Sigmoid colon (tissue), 7 donors: ENCODE data around the gene TJP1. TPM values are rescaled to one million over a fixed set of nuclear protein-coding genes. Genes with fewer than 3 reads are reported as not detected.
A peak's percentile ranks its signal among the peaks of the same experiment; 100 is the strongest.
"Not testable (repeated sequence)": the region's sequence is repeated elsewhere in the genome, so short reads cannot be mapped to it uniquely, and the experiment has no call there.

Experiments used
- DNase-seq: peaks from one replicate; pipeline ENCODE4 v3.0.0-alpha.2; 2019
- H3K27ac ChIP-seq, 4 donors: fragments of 200-600 bp; sonication (generic); one replicate each; pipeline ENCODE4 v1.5.1; 2016 to 2019; ENCODE audit warnings: mild to moderate bottlenecking in 1 of 4
- H3K27me3 ChIP-seq, 3 donors: fragments of 200-600 bp; sonication (generic); one replicate each; pipeline ENCODE4 v1.5.1; 2019; ENCODE audit warnings: mild to moderate bottlenecking in 1 of 3
- H3K36me3 ChIP-seq, 4 donors: fragments of 200-600 bp; sonication (generic); one replicate each; pipeline ENCODE4 v1.5.1; 2016 to 2019
- H3K4me1 ChIP-seq, 4 donors: fragments of 200-600 bp; sonication (generic); one replicate each; pipeline ENCODE4 v1.5.1; 2017 to 2019
- H3K4me3 ChIP-seq, 4 donors: fragments of 200-600 bp; sonication (generic); one replicate each; pipeline ENCODE4 v1.5.1; 2017 to 2019; ENCODE audit warnings: mild to moderate bottlenecking in 2 of 4, moderate library complexity in 1 of 4
- H3K9me3 ChIP-seq, 4 donors: fragments of 200-600 bp in 3 of 4; sonication (generic) in 3 of 4; one replicate each; pipeline versions ENCODE4 v1.5.1 to v1.6.1; 2013 to 2019
- EP300 ChIP-seq, 4 donors: sonication (generic); formaldehyde crosslinking; IDR thresholded peaks; one replicate each; pipeline ENCODE4 v1.6.1; 2017; ENCODE audit warnings: antibody characterized with exemption in 4 of 4
- POLR2A ChIP-seq, 2 donors: fragments of 450-650 bp; IDR thresholded peaks; one replicate each; pipeline ENCODE4 v1.6.1; 2016; ENCODE audit warnings: antibody characterized with exemption in 2 of 2, mild to moderate bottlenecking in 2 of 2, moderate library complexity in 2 of 2
- POLR2AphosphoS5 ChIP-seq, 4 donors: sonication (generic); formaldehyde crosslinking; IDR thresholded peaks; one replicate each; pipeline ENCODE4 v1.6.1; 2017; ENCODE audit warnings: antibody characterized with exemption in 4 of 4
- WGBS, 2 donors: extraction: QIAGEN DNeasy Blood & Tissue Kit; methylation state at CpG; one replicate each; pipeline ENCODE4 v1.1.7; 2013; 5-methylcytosine and 5-hydroxymethylcytosine counted together
- intact Hi-C: fragments of 100-400 bp; cut with DNase I; formaldehyde crosslinking; loops from one replicate; pipeline ENCODE4 v1.15.1; 2023
- polyA plus RNA-seq, 3 donors: library from polyadenylated mRNA; stranded (reverse); fragments of 200-250 nt; gene quantifications; one replicate each; pipeline ENCODE4 v1.2.3, GENCODE V29; 2013
- total RNA-seq, 4 donors: library from RNA; depleted of rRNA; stranded (reverse); fragments of >200 nt; gene quantifications; one replicate each; pipeline ENCODE4 v1.1.0, GENCODE V29; 2016
- TF ChIP-seq, protein P1 (sequence below), 4 experiments: fragments of 450-650 bp in 3 of 4; fragments of 200-600 bp in 1 of 4; IDR thresholded peaks; one replicate each; pipeline ENCODE4 v1.5.1; 2016 to 2019; ENCODE audit warnings: antibody characterized with exemption in 4 of 4, mild to moderate bottlenecking in 3 of 4, moderate library complexity in 2 of 4
- donor health status: healthy with polysubstance abuse.
- donor health status: Bipolar disorder and iron deficiency.
- donor health status: healthy.

The TJP1 gene
- total and polyA plus RNA-seq, 7 donors: 21.3 to 134 (median 92.0) TPM

- DNase-seq: no peak
- WGBS, 2 donors: 16 to 55% methylated on average over 10 of the region's 10 CpGs
- intact Hi-C loops: loop anchor here (10.0 kb wide), 1 partner anchor 367 kb away; no protein-coding TSS in a partner anchor
- Histone ChIP-seq H3K9me3 (no peaks in the 10 kb centered on the region), H3K27ac (no peak overlapping the region), H3K27me3 (peaks cover 0 to 18% (median 8%) of the 10 kb centered on the region in 3 donors), H3K4me1 (peaks cover 0 to 16% (median 10%) of the 10 kb centered on the region in 4 donors), H3K36me3 (no peaks in the 10 kb centered on the region), H3K4me3 (no peak overlapping the region)
- TF ChIP-seq POLR2A (IDR thresholded peaks at IDR 0.05) (peak in 1 of 2 donors; percentile 21), EP300 (IDR thresholded peaks at IDR 0.05) (no peak)
Measured at GRCh38 chr15:29677871-29678461, 144.3 kb downstream of the TJP1 start.

DNA sequence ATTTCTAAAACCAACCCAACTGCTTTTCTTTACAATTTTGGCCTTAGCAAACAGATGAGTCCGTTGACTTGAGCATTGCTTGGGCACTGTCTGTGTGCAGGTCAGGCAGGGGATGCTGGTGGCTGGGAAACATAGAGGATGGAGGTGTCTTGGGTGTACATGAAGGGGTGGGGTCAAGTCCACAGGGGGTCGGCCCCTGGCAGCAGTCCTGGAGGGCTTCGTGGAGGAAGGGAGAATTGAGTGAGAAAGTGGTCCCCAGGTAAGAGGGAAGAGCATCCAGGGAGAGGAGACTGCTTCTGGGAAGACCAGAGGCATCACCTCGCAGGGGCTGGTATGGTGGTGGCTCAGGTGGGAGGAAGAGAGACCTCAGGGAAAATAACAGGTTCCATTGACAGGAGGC is 144.8 kb downstream of the TJP1 start:
- TF ChIP-seq POLR2AphosphoS5 (IDR thresholded peaks at IDR 0.05): no peak
- TF ChIP-seq, protein P1, sequence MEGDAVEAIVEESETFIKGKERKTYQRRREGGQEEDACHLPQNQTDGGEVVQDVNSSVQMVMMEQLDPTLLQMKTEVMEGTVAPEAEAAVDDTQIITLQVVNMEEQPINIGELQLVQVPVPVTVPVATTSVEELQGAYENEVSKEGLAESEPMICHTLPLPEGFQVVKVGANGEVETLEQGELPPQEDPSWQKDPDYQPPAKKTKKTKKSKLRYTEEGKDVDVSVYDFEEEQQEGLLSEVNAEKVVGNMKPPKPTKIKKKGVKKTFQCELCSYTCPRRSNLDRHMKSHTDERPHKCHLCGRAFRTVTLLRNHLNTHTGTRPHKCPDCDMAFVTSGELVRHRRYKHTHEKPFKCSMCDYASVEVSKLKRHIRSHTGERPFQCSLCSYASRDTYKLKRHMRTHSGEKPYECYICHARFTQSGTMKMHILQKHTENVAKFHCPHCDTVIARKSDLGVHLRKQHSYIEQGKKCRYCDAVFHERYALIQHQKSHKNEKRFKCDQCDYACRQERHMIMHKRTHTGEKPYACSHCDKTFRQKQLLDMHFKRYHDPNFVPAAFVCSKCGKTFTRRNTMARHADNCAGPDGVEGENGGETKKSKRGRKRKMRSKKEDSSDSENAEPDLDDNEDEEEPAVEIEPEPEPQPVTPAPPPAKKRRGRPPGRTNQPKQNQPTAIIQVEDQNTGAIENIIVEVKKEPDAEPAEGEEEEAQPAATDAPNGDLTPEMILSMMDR (IDR thresholded peaks at IDR 0.05): no peak
- no peak for TF ChIP-seq POLR2A (IDR thresholded peaks at IDR 0.05)
- no peak for TF ChIP-seq EP300 (IDR thresholded peaks at IDR 0.05)
- Histone ChIP-seq H3K36me3 (no peaks in the 10 kb centered on the region), H3K27ac (no peak overlapping the region), H3K9me3 (no peaks in the 10 kb centered on the region), H3K4me1 (peaks cover 0 to 16% (median 10%) of the 10 kb centered on the region in 4 donors), H3K27me3 (peaks cover 0 to 18% (median 8%) of the 10 kb centered on the region in 3 donors), H3K4me3 (no peak overlapping the region)
- 58 to 77% methylated on average over 4 of the region's 4 CpGs for WGBS, 2 donors
- intact Hi-C loops: loop anchor here (10.0 kb wide), 1 partner anchor 367 kb away; no protein-coding TSS in a partner anchor
- no peak for DNase-seq

DNA sequence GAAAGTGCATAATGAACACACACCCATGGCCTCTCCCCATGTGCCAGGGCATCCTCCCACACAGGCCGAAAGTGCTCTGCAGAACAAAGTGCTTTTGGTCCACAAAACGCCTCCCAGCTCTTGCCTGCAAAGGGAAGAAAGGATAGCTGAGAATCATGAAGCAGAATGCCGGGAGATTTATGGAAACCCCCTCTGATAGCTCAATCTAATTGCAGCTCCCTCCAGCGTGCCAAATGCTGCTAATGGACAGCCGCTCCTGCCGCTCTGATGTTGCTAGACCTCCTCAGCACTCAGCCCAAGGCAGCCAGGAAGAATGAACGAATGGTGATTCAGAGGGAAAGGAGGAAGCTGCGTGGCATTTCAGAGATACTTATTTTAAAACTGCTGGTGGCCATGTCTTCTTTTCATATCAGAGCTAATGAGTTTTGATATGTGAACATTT is 145.3 kb downstream of the TJP1 start:
- TF ChIP-seq POLR2AphosphoS5 (IDR thresholded peaks at IDR 0.05) (no peak), EP300 (IDR thresholded peaks at IDR 0.05) (no peak), POLR2A (IDR thresholded peaks at IDR 0.05) (no peak)
- TF ChIP-seq, protein P1 (IDR thresholded peaks at IDR 0.05): no peak
- intact Hi-C loops: loop anchor here (10.0 kb wide), 1 partner anchor 368 kb away; no protein-coding TSS in a partner anchor
- no peaks in the 10 kb centered on the region for H3K9me3 ChIP-seq
- H3K4me3 ChIP-seq: no peak overlapping the region
- DNase-seq: no peak
- peaks cover 0 to 16% (median 10%) of the 10 kb centered on the region in 4 donors for H3K4me1 ChIP-seq
- peaks cover 0 to 18% (median 8%) of the 10 kb centered on the region in 3 donors for H3K27me3 ChIP-seq
- H3K27ac ChIP-seq: no peak overlapping the region
- 58 to 59% methylated on average over 8 of the region's 8 CpGs for WGBS, 2 donors
- no peaks in the 10 kb centered on the region for H3K36me3 ChIP-seq

DNA sequence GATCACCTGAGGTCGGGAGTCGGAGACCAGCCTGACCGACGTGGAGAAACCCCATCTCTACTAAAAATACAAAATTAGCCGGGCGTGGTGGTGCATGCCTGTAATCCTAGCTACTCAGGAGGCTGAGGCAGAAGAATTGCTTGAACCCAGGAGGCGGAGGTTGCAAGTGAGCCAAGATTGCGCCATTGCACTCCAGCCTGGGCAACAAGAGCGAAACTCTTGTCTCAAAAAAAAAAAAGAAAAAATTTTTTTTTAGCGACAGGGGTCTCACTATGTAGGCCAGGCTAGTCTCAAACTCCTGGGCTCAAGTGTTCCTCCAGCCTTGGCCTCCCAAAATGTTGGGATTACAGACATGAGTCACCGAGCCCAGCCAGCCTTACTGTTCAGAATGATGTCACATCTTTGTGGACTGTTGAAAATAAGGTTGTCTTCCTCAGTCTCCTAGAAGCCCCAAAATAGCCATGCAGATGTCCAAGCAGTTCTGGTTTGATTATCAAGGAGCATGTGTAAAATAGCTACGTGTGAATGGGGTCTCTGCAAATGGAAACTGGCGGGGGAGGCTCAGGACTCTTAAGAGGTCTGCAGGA is 145.8 kb downstream of the TJP1 start:
- H3K4me3 ChIP-seq, H3K27ac ChIP-seq, H3K36me3 ChIP-seq, DNase-seq, H3K9me3 ChIP-seq: not testable (repeated sequence)
- intact Hi-C loops: loop anchor here (10.0 kb wide), 1 partner anchor 368 kb away; no protein-coding TSS in a partner anchor
- 86 to 88% methylated on average over 13 of the region's 13 CpGs for WGBS, 2 donors
- H3K27me3 ChIP-seq: peaks cover 0 to 18% (median 8%) of the 10 kb centered on the region in 3 donors
- H3K4me1 ChIP-seq: peaks cover 0 to 16% (median 10%) of the 10 kb centered on the region in 4 donors

- Histone ChIP-seq H3K36me3 (no peaks in the 10 kb centered on the region), H3K27me3 (peaks cover 0 to 18% (median 8%) of the 10 kb centered on the region in 3 donors), H3K4me1 (peaks cover 0 to 16% (median 10%) of the 10 kb centered on the region in 4 donors), H3K9me3 (no peaks in the 10 kb centered on the region), H3K4me3 (peak overlapping the region in 1 of 4 donors; percentile 64), H3K27ac (no peak overlapping the region)
- no peak for DNase-seq
- WGBS, 2 donors: 47 to 79% methylated on average over 29 of the region's 29 CpGs
- intact Hi-C loops: loop anchor here (10.0 kb wide), 1 partner anchor 369 kb away; no protein-coding TSS in a partner anchor
- TF ChIP-seq POLR2AphosphoS5 (IDR thresholded peaks at IDR 0.05): no peak
- no peak for TF ChIP-seq POLR2A (IDR thresholded peaks at IDR 0.05)
- TF ChIP-seq, protein P1 (IDR thresholded peaks at IDR 0.05): no peak
- no peak for TF ChIP-seq EP300 (IDR thresholded peaks at IDR 0.05)
Measured at GRCh38 chr15:29675791-29676301, 146.4 kb downstream of the TJP1 start.
